ENCODE measurements around the gene GRIN1. TPM values are rescaled to one million over a fixed set of nuclear protein-coding genes. Genes with fewer than 3 reads are reported as not detected.

The GRIN1 gene
- total RNA-seq, 1 donor from 2014 or later, result 0.18 TPM

DNA sequence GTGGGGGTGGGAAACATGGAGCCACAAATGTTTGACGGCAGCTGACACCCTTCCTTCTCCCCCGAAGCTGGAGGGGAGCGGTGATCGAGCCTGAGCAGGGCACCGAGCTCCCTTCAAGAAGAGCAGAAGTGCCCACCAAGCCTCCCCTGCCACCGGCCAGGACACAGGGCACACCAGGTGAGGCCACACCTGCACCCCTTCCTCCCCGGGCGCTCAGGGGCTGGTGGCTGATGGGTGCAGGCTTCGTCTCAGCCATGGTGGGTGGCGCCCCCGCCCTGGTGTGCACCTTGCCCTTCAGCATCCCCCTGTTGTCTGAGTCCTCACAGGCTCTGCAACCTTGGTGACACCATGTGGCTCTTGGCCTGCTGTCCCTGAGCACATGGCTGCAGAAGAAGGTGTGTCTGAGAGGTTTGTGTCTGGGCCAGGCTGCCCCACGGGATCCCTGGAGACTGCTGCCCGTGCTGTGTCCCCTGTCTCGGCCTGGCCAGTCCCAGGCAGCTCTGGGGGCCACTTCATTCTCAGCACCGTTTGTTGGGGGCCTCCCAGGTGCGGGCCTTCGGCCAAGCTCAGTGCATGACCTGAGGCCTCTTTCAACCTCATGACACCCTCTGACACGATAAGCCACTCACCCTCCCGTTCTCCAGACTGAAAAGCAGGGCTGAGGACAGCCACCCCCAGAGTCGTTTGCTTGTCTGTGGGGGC is 41.0 kb upstream of the GRIN1 start:
- Histone ChIP-seq H3K4me3 (ENCODE audit: insufficient read depth, low read depth, low read length) (no peak overlapping the region), H3K79me2 (ENCODE audit: insufficient read depth, low read length) (no peaks in the 10 kb centered on the region), H3K9me3 (ENCODE audit: insufficient read depth, low read depth, low read length) (peaks cover 12% of the 10 kb centered on the region), H3K36me3 (ENCODE audit: insufficient read depth, low read length) (peaks cover 27% of the 10 kb centered on the region), H2AFZ (ENCODE audit: low read depth, low read length) (no peak overlapping the region), H3K4me1 (ENCODE audit: insufficient read depth, low read length) (no peaks in the 10 kb centered on the region), H3K4me2 (ENCODE audit: low read length) (no peak overlapping the region), H4K20me1 (ENCODE audit: insufficient read depth, low read length) (peaks cover 16% of the 10 kb centered on the region), H3K9ac (ENCODE audit: low read length) (no peak overlapping the region), H3K27me3 (ENCODE audit: insufficient read depth, low read length) (no peaks in the 10 kb centered on the region), H3K27ac (ENCODE audit: low read depth, low read length) (no peak overlapping the region)
- no peak overlapping the region for H3K4me3 Mint-ChIP-seq (ENCODE audit: unreplicated experiment)
- FAIRE-seq (no peak), DNase-seq (ENCODE audit: low read depth) (no peak)
- no peak overlapping the region for H3K27ac Mint-ChIP-seq (ENCODE audit: unreplicated experiment)
- no peak for TF ChIP-seq EZH2 (IDR thresholded peaks at IDR 0.05; ENCODE audit: insufficient read depth, low read length)
- TF ChIP-seq, protein P1, sequence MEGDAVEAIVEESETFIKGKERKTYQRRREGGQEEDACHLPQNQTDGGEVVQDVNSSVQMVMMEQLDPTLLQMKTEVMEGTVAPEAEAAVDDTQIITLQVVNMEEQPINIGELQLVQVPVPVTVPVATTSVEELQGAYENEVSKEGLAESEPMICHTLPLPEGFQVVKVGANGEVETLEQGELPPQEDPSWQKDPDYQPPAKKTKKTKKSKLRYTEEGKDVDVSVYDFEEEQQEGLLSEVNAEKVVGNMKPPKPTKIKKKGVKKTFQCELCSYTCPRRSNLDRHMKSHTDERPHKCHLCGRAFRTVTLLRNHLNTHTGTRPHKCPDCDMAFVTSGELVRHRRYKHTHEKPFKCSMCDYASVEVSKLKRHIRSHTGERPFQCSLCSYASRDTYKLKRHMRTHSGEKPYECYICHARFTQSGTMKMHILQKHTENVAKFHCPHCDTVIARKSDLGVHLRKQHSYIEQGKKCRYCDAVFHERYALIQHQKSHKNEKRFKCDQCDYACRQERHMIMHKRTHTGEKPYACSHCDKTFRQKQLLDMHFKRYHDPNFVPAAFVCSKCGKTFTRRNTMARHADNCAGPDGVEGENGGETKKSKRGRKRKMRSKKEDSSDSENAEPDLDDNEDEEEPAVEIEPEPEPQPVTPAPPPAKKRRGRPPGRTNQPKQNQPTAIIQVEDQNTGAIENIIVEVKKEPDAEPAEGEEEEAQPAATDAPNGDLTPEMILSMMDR (IDR thresholded peaks at IDR 0.05; ENCODE audit: insufficient read depth, low read depth, low read length), result no peak
- no peaks in the 10 kb centered on the region for H3K9me3 Mint-ChIP-seq (ENCODE audit: unreplicated experiment)
- H3K27me3 Mint-ChIP-seq (ENCODE audit: low read depth, unreplicated experiment), result no peaks in the 10 kb centered on the region
- H3K36me3 Mint-ChIP-seq (ENCODE audit: low read depth, unreplicated experiment), result peaks cover 17% of the 10 kb centered on the region
- H3K4me1 Mint-ChIP-seq (ENCODE audit: low read depth, unreplicated experiment), result no peaks in the 10 kb centered on the region

DNA sequence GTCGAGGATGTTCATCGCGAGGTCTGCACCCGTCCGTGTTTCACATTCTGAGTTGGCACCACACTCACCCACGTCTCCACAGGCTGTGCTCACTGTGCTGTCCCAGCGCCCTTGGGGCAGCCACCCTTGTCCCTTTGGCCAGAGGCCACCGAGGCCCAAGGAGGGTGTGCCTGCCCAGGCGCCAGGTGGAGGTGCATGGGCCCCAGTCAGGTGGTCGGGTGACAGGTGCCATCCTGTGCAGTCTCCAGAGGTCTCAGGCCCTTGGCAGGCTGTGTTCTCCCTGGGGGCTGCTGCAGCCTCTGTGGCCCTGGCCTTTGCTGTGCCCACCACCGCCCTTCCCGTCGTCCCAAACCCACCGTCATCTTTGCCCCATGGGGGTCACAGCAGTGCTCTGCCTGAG is 39.7 kb upstream of the GRIN1 start:
- H2AFZ ChIP-seq (ENCODE audit: low read depth, low read length), result no peak overlapping the region
- DNase-seq (ENCODE audit: low read depth) (no peak), FAIRE-seq (no peak)
- H3K4me3 Mint-ChIP-seq (ENCODE audit: unreplicated experiment), result no peak overlapping the region
- H4K20me1 ChIP-seq (ENCODE audit: insufficient read depth, low read length), result peaks cover 16% of the 10 kb centered on the region
- H3K9me3 ChIP-seq (ENCODE audit: insufficient read depth, low read depth, low read length), result peaks cover 19% of the 10 kb centered on the region
- H3K79me2 ChIP-seq (ENCODE audit: insufficient read depth, low read length), result no peaks in the 10 kb centered on the region
- no peaks in the 10 kb centered on the region for H3K27me3 ChIP-seq (ENCODE audit: insufficient read depth, low read length)
- no peaks in the 10 kb centered on the region for H3K4me1 ChIP-seq (ENCODE audit: insufficient read depth, low read length)
- no peaks in the 10 kb centered on the region for H3K27me3 Mint-ChIP-seq (ENCODE audit: low read depth, unreplicated experiment)
- no peak for TF ChIP-seq EZH2 (IDR thresholded peaks at IDR 0.05; ENCODE audit: insufficient read depth, low read length)
- TF ChIP-seq, protein P1 (IDR thresholded peaks at IDR 0.05; ENCODE audit: insufficient read depth, low read depth, low read length), result no peak
- H3K4me2 ChIP-seq (ENCODE audit: low read length), result no peak overlapping the region
- H3K27ac ChIP-seq (ENCODE audit: low read depth, low read length), result no peak overlapping the region
- no peaks in the 10 kb centered on the region for H3K4me1 Mint-ChIP-seq (ENCODE audit: low read depth, unreplicated experiment)
- H3K27ac Mint-ChIP-seq (ENCODE audit: unreplicated experiment), result no peak overlapping the region
- H3K9ac ChIP-seq (ENCODE audit: low read length), result no peak overlapping the region
- H3K4me3 ChIP-seq (ENCODE audit: insufficient read depth, low read depth, low read length), result no peak overlapping the region
- H3K36me3 ChIP-seq (ENCODE audit: insufficient read depth, low read length), result peaks cover 35% of the 10 kb centered on the region
- no peaks in the 10 kb centered on the region for H3K9me3 Mint-ChIP-seq (ENCODE audit: unreplicated experiment)
- peaks cover 24% of the 10 kb centered on the region for H3K36me3 Mint-ChIP-seq (ENCODE audit: low read depth, unreplicated experiment)

All from astrocyte (in vitro differentiated cells and primary cell).